ENCODE data around the gene GARNL3.

Gene GARNL3

DNA sequence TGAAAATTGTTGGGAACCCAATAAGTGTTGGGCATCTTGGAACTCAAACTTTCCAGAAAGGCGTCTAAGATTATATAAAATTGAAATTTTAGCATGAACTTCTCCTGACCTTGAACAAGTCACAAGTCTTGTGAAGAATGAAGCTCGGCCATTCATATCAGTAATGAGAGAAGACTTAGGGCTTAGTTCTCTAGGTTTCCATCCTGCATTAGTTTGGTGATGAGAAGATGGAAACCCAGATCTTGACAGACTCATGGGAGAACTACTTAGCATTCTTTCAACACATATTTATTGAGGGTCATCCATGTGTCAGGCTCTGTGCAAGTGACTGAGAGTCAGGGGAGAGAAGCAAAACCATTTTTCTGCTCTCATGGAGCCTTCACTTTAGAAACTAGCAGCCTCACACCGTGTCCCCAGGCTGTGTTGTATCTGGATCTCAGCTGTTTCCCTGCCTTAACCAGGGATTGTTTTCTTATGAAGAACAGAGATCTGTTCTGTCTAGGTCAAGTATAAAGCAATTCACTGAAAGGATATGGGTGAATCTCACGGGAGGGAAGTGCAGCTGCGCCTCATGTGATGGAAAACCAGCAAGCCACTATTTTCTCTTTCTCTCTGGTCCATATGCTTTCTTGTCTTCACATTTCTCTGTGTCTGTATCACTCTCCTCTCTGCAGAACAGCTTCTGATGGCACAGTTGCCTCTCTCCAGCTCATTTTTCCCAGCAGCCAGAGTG lies 3.4 kb downstream of the GARNL3 start:
- Histone ChIP-seq H3K36me3 (ENCODE audit: control insufficient read depth in 2 of 2, insufficient read depth in 1 of 2, low read length in 2 of 2) (no peaks in the 10 kb centered on the region), H3K4me3 (ENCODE audit: low read depth, low read length) (no peak overlapping the region), H3K27ac (ENCODE audit: extremely low read depth, low read depth, low read length) (no peak overlapping the region), H3K9me3 (ENCODE audit: control insufficient read depth, insufficient read depth, low read depth, low read length) (no peaks in the 10 kb centered on the region), H3K4me1 (ENCODE audit: control insufficient read depth, insufficient read depth, low read length) (no peaks in the 10 kb centered on the region)
- no peak for TF ChIP-seq ZNF791 (tag by site-specific recombination; IDR thresholded peaks at IDR 0.05)
- no peak for TF ChIP-seq OVOL3 (tag by site-specific recombination; IDR thresholded peaks at IDR 0.05)
- no peak for TF ChIP-seq ZNF76 (tag by site-specific recombination; IDR thresholded peaks at IDR 0.05; ENCODE audit: borderline replicate concordance, low read depth)
- TF ChIP-seq ZNF423 (tag by site-specific recombination; IDR thresholded peaks at IDR 0.05) = no peak
- no peak for TF ChIP-seq ZBTB48 (tag by site-specific recombination; IDR thresholded peaks at IDR 0.05)
- TF ChIP-seq, protein P1, sequence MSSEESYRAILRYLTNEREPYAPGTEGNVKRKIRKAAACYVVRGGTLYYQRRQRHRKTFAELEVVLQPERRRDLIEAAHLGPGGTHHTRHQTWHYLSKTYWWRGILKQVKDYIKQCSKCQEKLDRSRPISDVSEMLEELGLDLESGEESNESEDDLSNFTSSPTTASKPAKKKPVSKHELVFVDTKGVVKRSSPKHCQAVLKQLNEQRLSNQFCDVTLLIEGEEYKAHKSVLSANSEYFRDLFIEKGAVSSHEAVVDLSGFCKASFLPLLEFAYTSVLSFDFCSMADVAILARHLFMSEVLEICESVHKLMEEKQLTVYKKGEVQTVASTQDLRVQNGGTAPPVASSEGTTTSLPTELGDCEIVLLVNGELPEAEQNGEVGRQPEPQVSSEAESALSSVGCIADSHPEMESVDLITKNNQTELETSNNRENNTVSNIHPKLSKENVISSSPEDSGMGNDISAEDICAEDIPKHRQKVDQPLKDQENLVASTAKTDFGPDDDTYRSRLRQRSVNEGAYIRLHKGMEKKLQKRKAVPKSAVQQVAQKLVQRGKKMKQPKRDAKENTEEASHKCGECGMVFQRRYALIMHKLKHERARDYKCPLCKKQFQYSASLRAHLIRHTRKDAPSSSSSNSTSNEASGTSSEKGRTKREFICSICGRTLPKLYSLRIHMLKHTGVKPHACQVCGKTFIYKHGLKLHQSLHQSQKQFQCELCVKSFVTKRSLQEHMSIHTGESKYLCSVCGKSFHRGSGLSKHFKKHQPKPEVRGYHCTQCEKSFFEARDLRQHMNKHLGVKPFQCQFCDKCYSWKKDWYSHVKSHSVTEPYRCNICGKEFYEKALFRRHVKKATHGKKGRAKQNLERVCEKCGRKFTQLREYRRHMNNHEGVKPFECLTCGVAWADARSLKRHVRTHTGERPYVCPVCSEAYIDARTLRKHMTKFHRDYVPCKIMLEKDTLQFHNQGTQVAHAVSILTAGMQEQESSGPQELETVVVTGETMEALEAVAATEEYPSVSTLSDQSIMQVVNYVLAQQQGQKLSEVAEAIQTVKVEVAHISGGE (tag by site-specific recombination; conservative IDR thresholded peaks at IDR 0.05; ENCODE audit: low read depth) = no peak
- no peak for TF ChIP-seq ZNF221 (tag by site-specific recombination; IDR thresholded peaks at IDR 0.05; ENCODE audit: borderline replicate concordance)
- TF ChIP-seq ZNF239 (tag by site-specific recombination; IDR thresholded peaks at IDR 0.05) = no peak
- no peak for TF ChIP-seq ZNF664 (tag by site-specific recombination; IDR thresholded peaks at IDR 0.05)
- no peak for TF ChIP-seq GFI1B (tag by site-specific recombination; IDR thresholded peaks at IDR 0.05)
- no peak for TF ChIP-seq GLI4 (tag by site-specific recombination; IDR thresholded peaks at IDR 0.05)
- no peak for TF ChIP-seq KLF7 (tag by site-specific recombination; IDR thresholded peaks at IDR 0.05; ENCODE audit: borderline replicate concordance)
- TF ChIP-seq ZNF645 (tag by site-specific recombination; IDR thresholded peaks at IDR 0.05) = no peak
- POLR2A ChIA-PET = no interaction called here
- CTCF ChIA-PET = interaction anchor here (0.7 to 1.2 kb wide), 3 partner anchors 44 to 57 kb away, joined by 3 to 4 read pairs (median 3); no protein-coding TSS in a partner anchor

GRCh38 chr9:127269449-127269848 lies 4.9 kb downstream of the GARNL3 start:
- POLR2A ChIA-PET = no interaction called here
- H3K9me3 ChIP-seq (ENCODE audit: control insufficient read depth, insufficient read depth, low read depth, low read length) = no peaks in the 10 kb centered on the region
- CTCF ChIA-PET = interaction anchor here (0.7 to 1.0 kb wide), 2 partner anchors 128 to 310 kb away, joined by 3 to 4 read pairs; partner anchors contain the start of gene SLC2A8
- TF ChIP-seq ZNF132 (tag by site-specific recombination; IDR thresholded peaks at IDR 0.05; ENCODE audit: borderline replicate concordance) (no peak), ZNF302 (tag by site-specific recombination; IDR thresholded peaks at IDR 0.05; ENCODE audit: low read depth) (no peak), ZNF146 (tag by site-specific recombination; IDR thresholded peaks at IDR 0.05) (no peak)
- TF ChIP-seq, protein P2, sequence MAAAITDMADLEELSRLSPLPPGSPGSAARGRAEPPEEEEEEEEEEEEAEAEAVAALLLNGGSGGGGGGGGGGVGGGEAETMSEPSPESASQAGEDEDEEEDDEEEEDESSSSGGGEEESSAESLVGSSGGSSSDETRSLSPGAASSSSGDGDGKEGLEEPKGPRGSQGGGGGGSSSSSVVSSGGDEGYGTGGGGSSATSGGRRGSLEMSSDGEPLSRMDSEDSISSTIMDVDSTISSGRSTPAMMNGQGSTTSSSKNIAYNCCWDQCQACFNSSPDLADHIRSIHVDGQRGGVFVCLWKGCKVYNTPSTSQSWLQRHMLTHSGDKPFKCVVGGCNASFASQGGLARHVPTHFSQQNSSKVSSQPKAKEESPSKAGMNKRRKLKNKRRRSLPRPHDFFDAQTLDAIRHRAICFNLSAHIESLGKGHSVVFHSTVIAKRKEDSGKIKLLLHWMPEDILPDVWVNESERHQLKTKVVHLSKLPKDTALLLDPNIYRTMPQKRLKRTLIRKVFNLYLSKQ (tag by site-specific recombination; IDR thresholded peaks at IDR 0.05; ENCODE audit: borderline replicate concordance) = no peak
- no peak overlapping the region for H3K4me3 ChIP-seq (ENCODE audit: low read depth, low read length)
- no peaks in the 10 kb centered on the region for H3K4me1 ChIP-seq (ENCODE audit: control insufficient read depth, insufficient read depth, low read length)
- no peak overlapping the region for H3K27ac ChIP-seq (ENCODE audit: extremely low read depth, low read depth, low read length)
- peaks cover 0 to 3% of the 10 kb centered on the region in 2 experiments; a peak in 1 of 3 replicates for H3K36me3 ChIP-seq (ENCODE audit: control insufficient read depth in 2 of 2, insufficient read depth in 1 of 2, low read length in 2 of 2)
